Smooth muscle cell (in vitro differentiated cells): Measurements from ENCODE around the gene SPOCK1. TPM values are rescaled to one million over a fixed set of nuclear protein-coding genes. Genes with fewer than 3 reads are reported as not detected.

Source experiments
- DNase-seq: peaks from one replicate; lab custom pipeline; 2025; ENCODE audit not compliant: unreplicated experiment; lab: John Stamatoyannopoulos, UW
- H2AFZ ChIP-seq: fragments of 200-600 bp; sonication (generic); 2 replicates; pipeline ENCODE4 v1.6.0; 2016; ENCODE audit warnings: antibody characterized with exemption, low read depth, mild to moderate bottlenecking
- H3F3A ChIP-seq: fragments of 200-600 bp; sonication (generic); 2 replicates; pipeline ENCODE4 v1.6.0; 2017; ENCODE audit warnings: antibody characterized with exemption, low read depth
- H3K27ac ChIP-seq: fragments of 200-600 bp; sonication (generic); 2 replicates; pipeline ENCODE4 v1.5.1; 2016; ENCODE audit warnings: low read depth, mild to moderate bottlenecking
- H3K27me3 ChIP-seq: fragments of 200-600 bp; sonication (generic); 2 replicates; pipeline ENCODE4 v1.6.1; 2016; ENCODE audit warnings: low read depth, mild to moderate bottlenecking
- H3K36me3 ChIP-seq: fragments of 200-600 bp; sonication (generic); 2 replicates; pipeline ENCODE4 v1.5.1; 2016; ENCODE audit warnings: low read depth
- H3K4me1 ChIP-seq: fragments of 200-600 bp; sonication (generic); 2 replicates; pipeline ENCODE4 v1.5.1; 2016; ENCODE audit warnings: low read depth
- H3K4me2 ChIP-seq: fragments of 200-600 bp; sonication (generic); 2 replicates; pipeline ENCODE4 v1.6.0; 2016; ENCODE audit warnings: mild to moderate bottlenecking
- H3K4me3 ChIP-seq: fragments of 200-600 bp; sonication (generic); 2 replicates; pipeline ENCODE4 v1.5.1; 2016; ENCODE audit warnings: mild to moderate bottlenecking
- H3K79me2 ChIP-seq: fragments of 200-600 bp; sonication (generic); 2 replicates; pipeline ENCODE4 v1.6.0; 2016; ENCODE audit warnings: low read depth, mild to moderate bottlenecking
- H3K9ac ChIP-seq: fragments of 200-600 bp; sonication (generic); 2 replicates; pipeline ENCODE4 v1.6.0; 2016; ENCODE audit warnings: low read depth
- H3K9me3 ChIP-seq: fragments of 200-600 bp; sonication (generic); replicated peaks from 2 replicates; pipeline ENCODE4 v1.5.1; 2016; ENCODE audit warnings: low read depth
- H4K20me1 ChIP-seq: fragments of 200-600 bp; sonication (generic); 2 replicates; pipeline ENCODE4 v1.6.0; 2016; ENCODE audit warnings: low read depth
- CTCF ChIP-seq: fragments of 200-600 bp; sonication (generic); IDR thresholded peaks from 2 replicates; pipeline ENCODE4 v1.5.1; 2017; ENCODE audit warnings: borderline replicate concordance, mild to moderate bottlenecking, antibody characterized with exemption; ENCODE audit not compliant: insufficient read depth, poor library complexity, severe bottlenecking
- WGBS: methylation state at CpG from one replicate; pipeline ENCODE4 v1.1.7; 2016; ENCODE audit warnings: low lambda C conversion rate; 5-methylcytosine and 5-hydroxymethylcytosine counted together
- polyA plus RNA-seq: library from polyadenylated mRNA; unstranded; fragments of >200 nt; fragmentation: Nextera tagmentation; extraction: Ambion mirVana; gene quantifications from 2 replicates; pipeline ENCODE4 v1.2.1, GENCODE V29; 2016
- total RNA-seq: library from RNA; depleted of rRNA; stranded (reverse); fragments of >200 nt; gene quantifications from 2 replicates; pipeline ENCODE4 v1.2.3, GENCODE V29; 2014

Gene SPOCK1
- total and polyA plus RNA-seq, 2 experiments from 2014 or later = 56.2 to 80.0 TPM

GRCh38 chr5:137291031-137291430 is 208.1 kb downstream of the SPOCK1 start:
- no peak for TF ChIP-seq CTCF
- 82% methylated on average over 1 of the region's 1 CpG for WGBS
- H3K27ac ChIP-seq = no peak overlapping the region
- no peak overlapping the region for H3K9ac ChIP-seq
- no peaks in the 10 kb centered on the region for H4K20me1 ChIP-seq
- H3K4me2 ChIP-seq = no peak overlapping the region
- no peak overlapping the region for H3K4me3 ChIP-seq
- no peaks in the 10 kb centered on the region for H3K79me2 ChIP-seq
- no peaks in the 10 kb centered on the region for H3K27me3 ChIP-seq
- no peaks in the 10 kb centered on the region for H3K36me3 ChIP-seq
- DNase-seq = no peak
- no peaks in the 10 kb centered on the region for H3K9me3 ChIP-seq
- peaks cover 4% of the 10 kb centered on the region for H3K4me1 ChIP-seq
- H2AFZ ChIP-seq = no peak overlapping the region
- H3F3A ChIP-seq = no peaks in the 10 kb centered on the region

- no peak for DNase-seq
- no peak overlapping the region for H2AFZ ChIP-seq
- no peaks in the 10 kb centered on the region for H3K79me2 ChIP-seq
- 95% methylated on average over 3 of the region's 3 CpGs for WGBS
- H3K4me3 ChIP-seq = no peak overlapping the region
- no peak for TF ChIP-seq CTCF
- H3K4me1 ChIP-seq = no peaks in the 10 kb centered on the region
- no peak overlapping the region for H3K27ac ChIP-seq
- no peaks in the 10 kb centered on the region for H3K27me3 ChIP-seq
- H3K4me2 ChIP-seq = no peak overlapping the region
- no peaks in the 10 kb centered on the region for H3K9me3 ChIP-seq
- H3K36me3 ChIP-seq = no peaks in the 10 kb centered on the region
- H3F3A ChIP-seq = no peaks in the 10 kb centered on the region
- H3K9ac ChIP-seq = no peak overlapping the region
- no peaks in the 10 kb centered on the region for H4K20me1 ChIP-seq
These were observed 208.8 kb downstream of the SPOCK1 start for GRCh38 chr5:137290373-137290772.

GRCh38 chr5:137289856-137290255 is 209.3 kb downstream of the SPOCK1 start:
- H3K9me3 ChIP-seq = no peaks in the 10 kb centered on the region
- no peak for TF ChIP-seq CTCF
- H3K9ac ChIP-seq = no peak overlapping the region
- no peaks in the 10 kb centered on the region for H3K4me1 ChIP-seq
- no peaks in the 10 kb centered on the region for H3K36me3 ChIP-seq
- DNase-seq = no peak
- H3K27ac ChIP-seq = no peak overlapping the region
- no peaks in the 10 kb centered on the region for H3K79me2 ChIP-seq
- no peaks in the 10 kb centered on the region for H3F3A ChIP-seq
- H2AFZ ChIP-seq = no peak overlapping the region
- 88% methylated on average over 1 of the region's 1 CpG for WGBS
- H3K27me3 ChIP-seq = no peaks in the 10 kb centered on the region
- H4K20me1 ChIP-seq = no peaks in the 10 kb centered on the region
- H3K4me3 ChIP-seq = no peak overlapping the region
- no peak overlapping the region for H3K4me2 ChIP-seq

GRCh38 chr5:137287569-137287968 is 211.6 kb downstream of the SPOCK1 start:
- Histone ChIP-seq H3K4me2 (no peak overlapping the region), H3K9ac (no peak overlapping the region), H3K4me1 (no peaks in the 10 kb centered on the region), H2AFZ (no peak overlapping the region), H3K4me3 (no peak overlapping the region), H3F3A (no peaks in the 10 kb centered on the region), H3K79me2 (no peaks in the 10 kb centered on the region), H4K20me1 (no peaks in the 10 kb centered on the region), H3K36me3 (no peaks in the 10 kb centered on the region), H3K9me3 (no peaks in the 10 kb centered on the region), H3K27me3 (no peaks in the 10 kb centered on the region), H3K27ac (no peak overlapping the region)
- WGBS = 84% methylated on average over 2 of the region's 2 CpGs
- no peak for TF ChIP-seq CTCF
- no peak for DNase-seq
